ENCODE data around the gene MIGA2.

DNA sequence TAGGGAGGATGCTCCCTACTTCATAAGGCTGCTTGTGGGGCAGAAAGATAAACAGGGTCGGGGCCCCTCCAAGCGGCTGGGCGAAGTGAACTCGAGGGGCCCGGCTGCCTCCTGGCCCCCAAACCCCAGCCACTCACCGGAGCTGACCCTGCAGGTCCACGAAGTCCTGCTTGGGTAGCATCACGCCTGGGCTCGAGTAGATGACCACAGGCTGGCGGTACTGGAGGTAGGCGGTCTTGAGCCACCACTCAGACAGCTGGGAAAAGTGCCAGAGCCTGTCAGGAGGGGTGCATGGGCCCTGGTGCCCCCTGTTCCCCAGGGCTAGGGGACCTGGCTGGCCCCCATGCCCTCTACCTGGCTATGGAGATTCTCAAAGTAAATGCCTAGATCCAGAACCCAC is 67.6 kb downstream of the MIGA2 start:
- TF ChIP-seq, protein P1, sequence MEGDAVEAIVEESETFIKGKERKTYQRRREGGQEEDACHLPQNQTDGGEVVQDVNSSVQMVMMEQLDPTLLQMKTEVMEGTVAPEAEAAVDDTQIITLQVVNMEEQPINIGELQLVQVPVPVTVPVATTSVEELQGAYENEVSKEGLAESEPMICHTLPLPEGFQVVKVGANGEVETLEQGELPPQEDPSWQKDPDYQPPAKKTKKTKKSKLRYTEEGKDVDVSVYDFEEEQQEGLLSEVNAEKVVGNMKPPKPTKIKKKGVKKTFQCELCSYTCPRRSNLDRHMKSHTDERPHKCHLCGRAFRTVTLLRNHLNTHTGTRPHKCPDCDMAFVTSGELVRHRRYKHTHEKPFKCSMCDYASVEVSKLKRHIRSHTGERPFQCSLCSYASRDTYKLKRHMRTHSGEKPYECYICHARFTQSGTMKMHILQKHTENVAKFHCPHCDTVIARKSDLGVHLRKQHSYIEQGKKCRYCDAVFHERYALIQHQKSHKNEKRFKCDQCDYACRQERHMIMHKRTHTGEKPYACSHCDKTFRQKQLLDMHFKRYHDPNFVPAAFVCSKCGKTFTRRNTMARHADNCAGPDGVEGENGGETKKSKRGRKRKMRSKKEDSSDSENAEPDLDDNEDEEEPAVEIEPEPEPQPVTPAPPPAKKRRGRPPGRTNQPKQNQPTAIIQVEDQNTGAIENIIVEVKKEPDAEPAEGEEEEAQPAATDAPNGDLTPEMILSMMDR (conservative IDR thresholded peaks at IDR 0.05; ENCODE audit: low read length) = no peak
- TF ChIP-seq EZH2phosphoT487 (IDR thresholded peaks at IDR 0.05; ENCODE audit: borderline replicate concordance, low read depth, low read length) = no peak

Data from OCI-LY7 (cell line).